NAMALWA (cell line): Measurements from ENCODE around the gene UBE2L3.
"Not testable (repeated sequence)": the region's sequence is repeated elsewhere in the genome, so short reads cannot be mapped to it uniquely, and the experiment has no call there.

Experiments used
- DNase-seq: peaks from one replicate; pipeline ENCODE4 v3.0.0-alpha.2; 2015; ENCODE audit warnings: low spot score

The UBE2L3 gene

DNA sequence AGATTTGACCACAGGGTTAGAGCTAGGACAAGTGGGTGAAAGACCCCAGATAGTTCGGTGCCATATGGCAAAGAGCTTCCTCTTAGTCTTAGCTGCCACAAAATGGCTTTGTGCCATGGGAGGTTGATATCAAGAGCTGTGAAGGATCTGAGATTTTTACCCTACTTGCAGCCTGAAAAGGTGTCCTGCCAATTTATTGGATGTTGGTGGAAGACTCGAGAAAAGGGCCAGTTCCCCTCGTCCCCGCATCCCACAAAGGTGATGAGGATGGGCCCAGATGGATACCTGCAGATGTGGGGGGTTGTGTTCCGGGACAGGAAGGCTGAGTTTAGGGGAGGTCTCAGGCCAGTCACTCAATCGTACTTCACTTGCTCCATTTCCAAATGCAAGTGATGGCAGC is 35.1 kb downstream of the UBE2L3 start:
- no peak for DNase-seq

DNA sequence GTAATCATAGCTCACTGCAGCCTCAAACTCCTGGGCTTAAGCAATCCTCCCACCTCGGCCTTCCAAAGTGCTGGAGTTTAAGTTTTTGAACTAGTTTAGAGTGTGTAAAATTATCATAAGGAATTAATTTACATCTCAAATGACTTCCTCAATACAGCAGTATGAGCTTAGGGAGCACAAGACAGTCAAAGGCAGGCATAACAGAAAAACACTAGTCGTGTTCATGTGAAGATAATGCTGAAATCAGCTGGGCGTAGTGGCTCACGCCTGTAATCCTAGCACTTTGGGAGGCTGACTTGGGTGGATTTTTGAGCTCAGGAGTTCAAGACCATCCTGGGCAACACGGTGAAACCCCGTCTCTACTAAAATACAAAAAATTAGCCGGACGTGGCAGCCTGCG is 36.5 kb downstream of the UBE2L3 start:
- no peak for DNase-seq

GRCh38 chr22:21605887-21606564 is 38.5 kb downstream of the UBE2L3 start:
- DNase-seq: no peak

- no peak for DNase-seq
Observed at GRCh38 chr22:21606775-21607174, 39.3 kb downstream of the UBE2L3 start.

DNA sequence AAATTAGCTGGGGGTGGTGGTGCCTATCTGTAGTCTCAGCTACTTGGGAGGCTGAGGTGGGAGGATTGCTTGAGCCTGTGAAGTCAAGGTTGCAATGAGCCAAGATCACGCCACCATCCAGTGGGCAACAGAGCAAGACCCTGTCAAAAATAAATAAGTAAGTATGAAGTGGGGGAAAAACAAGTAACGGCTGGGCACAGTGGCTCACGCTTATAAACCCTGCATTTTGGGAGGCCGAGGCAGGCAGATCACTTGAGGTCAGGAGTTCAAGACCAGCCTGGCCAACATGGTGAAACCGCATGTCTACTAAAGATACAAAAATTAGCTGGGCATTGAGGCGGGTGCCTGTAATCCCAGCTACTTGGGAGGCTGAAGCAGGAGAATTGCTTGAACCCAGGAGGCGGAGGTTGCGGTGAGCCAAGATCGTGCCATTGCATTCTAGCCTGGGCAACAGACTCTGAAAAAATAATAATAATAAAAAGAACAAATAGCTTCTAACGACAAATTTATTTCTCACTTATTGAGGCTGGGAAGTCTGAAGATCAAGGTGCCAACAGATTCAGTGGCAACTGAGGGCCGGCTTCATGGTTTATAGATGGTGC is 42.1 kb downstream of the UBE2L3 start:
- DNase-seq: not testable (repeated sequence)

DNA sequence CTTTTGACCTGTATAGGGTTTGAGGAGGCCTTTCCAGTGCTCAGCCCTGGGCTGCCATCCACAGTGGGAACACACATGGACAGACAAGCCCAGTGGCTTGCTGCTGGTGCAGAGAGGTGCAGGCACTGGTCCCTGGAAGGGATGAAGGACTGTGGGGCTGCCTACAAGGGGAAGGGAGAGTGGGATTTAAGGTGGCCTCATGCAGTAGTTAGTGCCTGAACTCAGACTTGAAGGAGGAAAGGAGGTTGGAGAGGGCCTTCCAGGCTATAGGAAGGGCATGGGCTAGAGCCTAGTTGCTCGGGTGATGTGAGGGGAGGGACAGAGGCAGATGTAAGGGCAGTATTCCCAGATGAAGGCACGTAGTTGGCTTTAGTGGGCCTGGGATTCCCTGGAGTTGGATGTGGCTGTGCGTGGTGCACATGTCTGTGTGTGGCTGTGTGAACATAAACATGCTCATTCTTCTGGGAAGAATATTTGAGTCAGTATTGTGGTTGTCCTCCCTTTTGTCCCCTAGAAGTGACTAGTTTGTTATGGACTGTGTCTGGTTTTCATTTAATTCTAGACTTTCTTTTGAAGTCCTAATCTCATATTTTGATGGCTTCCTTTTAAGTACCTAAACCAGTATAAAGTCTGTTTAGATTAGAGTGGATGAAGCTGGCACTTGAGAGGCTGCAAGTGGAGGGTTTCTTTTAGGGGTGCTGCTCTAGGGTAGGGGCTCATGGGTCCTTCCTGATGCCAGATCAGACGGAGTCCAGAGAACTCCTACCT is 43.9 kb downstream of the UBE2L3 start:
- no peak for DNase-seq

- DNase-seq: no peak
Observed at GRCh38 chr22:21612858-21613257, 45.3 kb downstream of the UBE2L3 start.

DNA sequence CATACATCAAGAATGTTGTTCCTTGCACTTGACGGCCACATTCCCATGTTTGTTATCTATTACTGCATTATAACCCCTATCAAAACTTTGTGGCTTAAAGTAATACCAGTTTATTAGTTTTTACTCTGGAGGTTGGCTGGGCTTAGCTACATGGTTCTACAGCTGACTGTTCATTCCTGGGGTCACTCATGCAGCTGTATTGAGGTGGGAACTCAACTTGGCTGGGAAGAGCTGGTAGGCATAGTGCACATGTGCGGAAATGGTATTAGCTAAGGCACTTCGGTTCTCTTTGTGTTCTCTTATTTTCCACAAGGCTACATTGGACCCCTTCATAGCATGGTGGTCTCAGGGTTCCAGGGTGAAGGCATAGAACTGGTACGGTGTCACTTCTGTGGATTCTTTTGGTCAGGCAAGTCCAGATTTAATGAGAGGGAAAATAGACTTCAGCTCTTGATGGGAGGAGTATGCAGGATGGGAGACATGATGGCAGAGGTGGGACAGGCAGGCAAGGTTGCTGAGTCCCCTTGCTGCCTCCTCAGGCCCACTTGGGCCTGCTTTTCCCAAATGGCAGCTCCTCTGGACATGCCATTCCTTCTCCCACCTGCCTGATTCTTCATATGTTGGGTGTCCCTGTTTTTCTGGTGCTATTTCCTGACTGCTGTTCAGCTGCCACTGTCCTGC is 46.2 kb downstream of the UBE2L3 start:
- DNase-seq: no peak

GRCh38 chr22:21615731-21616130 is 48.2 kb downstream of the UBE2L3 start:
- no peak for DNase-seq

DNA sequence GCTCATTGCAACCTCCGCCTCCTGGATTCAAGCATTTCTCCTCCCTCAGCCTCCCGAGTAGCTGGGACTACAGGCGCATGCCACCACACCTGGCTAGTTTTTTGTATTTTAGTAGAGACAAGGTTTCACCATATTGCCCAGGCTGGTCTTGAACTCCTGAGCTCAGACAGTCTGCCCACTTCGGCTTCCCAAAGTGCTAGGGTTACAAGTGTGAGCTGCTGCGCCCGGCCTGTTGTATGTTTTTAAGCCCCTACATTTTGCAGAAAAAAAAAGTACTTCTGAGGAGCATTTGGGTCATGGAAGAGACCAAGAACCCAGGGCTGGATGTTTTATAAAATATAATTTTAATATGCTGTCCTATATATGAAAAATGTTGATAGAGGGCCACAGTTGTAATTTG is 49.8 kb downstream of the UBE2L3 start:
- not testable (repeated sequence) for DNase-seq

- DNase-seq: no peak
Observed at GRCh38 chr22:21621025-21621424, 53.5 kb downstream of the UBE2L3 start.

- DNase-seq: no peak
Observed at GRCh38 chr22:21622011-21622918, 54.8 kb downstream of the UBE2L3 start.

GRCh38 chr22:21622919-21623647 is 55.6 kb downstream of the UBE2L3 start:
- no peak for DNase-seq

- DNase-seq: no peak
Observed at GRCh38 chr22:21623648-21623970, 56.1 kb downstream of the UBE2L3 start.

GRCh38 chr22:21624120-21624879 is 56.8 kb downstream of the UBE2L3 start:
- peak; percentile 52 for DNase-seq

- DNase-seq: no peak
Observed at GRCh38 chr22:21624880-21625791, 57.6 kb downstream of the UBE2L3 start.

GRCh38 chr22:21626073-21626734 is 58.7 kb downstream of the UBE2L3 start:
- DNase-seq: no peak

DNA sequence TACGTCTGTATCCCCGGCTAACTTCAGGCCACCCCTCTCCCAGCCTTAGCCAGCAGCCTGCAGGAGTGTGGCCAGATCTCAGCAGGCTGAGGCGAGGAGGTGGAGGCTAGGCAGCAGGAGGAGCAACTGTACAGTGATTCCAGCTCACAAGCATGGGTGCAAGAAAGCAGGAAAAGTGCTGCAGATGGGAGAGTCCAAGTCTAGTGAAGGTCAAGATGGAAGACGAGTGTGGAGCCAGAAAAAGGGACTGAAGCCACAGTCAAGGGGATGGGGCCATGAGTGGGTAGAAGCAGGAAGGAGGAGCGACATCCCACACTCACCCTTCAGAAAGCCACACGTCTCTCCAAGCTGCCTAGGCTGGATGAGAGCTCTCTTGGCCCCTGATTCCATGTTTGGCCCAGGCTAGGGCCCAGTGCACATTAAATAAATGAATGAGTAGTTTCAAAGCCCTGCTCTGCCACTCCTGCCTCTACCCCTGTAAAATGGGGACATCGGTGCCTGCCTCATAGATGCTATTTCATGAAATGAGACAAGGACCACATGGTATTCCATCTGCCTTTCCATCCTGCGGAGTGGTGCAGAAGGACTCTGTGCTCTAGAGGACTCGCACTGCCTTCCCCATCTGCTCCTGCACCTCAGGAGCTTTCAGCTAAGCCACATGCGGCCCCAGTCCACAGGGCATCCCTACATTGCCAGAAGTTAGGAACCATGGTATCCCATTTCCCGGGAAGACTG is 59.4 kb downstream of the UBE2L3 start:
- no peak for DNase-seq
